ENCODE measurements around the gene LYST.

The LYST gene

DNA sequence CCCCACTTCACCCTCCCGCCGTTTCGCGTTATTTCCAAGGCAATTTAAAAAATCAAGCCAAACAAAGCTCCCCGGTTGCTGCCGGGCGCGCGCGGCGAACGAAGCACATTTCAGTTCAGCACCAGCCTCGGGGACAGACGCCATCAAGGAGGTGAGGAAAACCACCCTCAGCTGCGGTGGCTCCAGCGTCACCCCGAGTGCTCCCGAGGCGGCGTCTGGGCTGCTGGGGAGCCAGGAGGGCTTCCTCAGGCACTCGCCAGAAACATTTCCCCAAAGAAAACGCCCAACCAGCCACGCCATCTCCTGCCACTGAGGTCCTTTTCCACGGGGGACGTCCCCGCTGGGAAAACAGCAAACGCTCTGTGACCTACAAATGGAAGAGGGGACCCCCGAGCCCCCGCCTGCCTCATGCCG lies 217.7 kb downstream of the LYST start:
- TF ChIP-seq GATA2 (IDR thresholded peaks at IDR 0.05; ENCODE audit: low read depth, low read length) (no peak), GATA3 (IDR thresholded peaks at IDR 0.05; ENCODE audit: low read depth, low read length) (no peak)

DNA sequence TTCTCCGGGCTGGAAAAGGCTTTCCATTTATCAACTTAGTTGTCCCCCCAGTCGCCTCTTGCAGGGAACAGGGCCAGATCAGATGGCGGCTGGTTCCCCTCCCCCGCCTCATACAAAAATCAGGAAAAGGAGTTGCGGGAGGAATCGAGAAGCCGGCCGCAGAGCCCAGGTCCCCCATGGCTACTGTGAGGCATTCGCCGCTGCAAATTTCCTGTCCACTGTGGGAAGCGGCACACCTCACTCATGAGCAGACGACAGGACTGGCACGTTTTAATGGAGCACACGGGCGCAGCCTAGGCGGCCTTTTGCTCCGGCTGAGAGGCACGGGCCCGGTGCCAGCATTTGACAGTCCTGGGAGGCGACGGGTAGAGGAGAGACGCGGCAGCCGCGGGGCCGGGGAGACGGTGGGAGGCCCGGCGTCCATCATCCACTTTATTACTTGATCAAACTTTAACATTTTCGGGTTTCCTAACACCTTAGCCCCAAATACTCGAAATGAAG lies 218.2 kb downstream of the LYST start:
- no peak; the same call in 1 of the 2 replicates for TF ChIP-seq GATA3 (IDR thresholded peaks at IDR 0.05; ENCODE audit: low read depth, low read length)
- peak; percentile 90 for TF ChIP-seq GATA2 (IDR thresholded peaks at IDR 0.05; ENCODE audit: low read depth, low read length)

DNA sequence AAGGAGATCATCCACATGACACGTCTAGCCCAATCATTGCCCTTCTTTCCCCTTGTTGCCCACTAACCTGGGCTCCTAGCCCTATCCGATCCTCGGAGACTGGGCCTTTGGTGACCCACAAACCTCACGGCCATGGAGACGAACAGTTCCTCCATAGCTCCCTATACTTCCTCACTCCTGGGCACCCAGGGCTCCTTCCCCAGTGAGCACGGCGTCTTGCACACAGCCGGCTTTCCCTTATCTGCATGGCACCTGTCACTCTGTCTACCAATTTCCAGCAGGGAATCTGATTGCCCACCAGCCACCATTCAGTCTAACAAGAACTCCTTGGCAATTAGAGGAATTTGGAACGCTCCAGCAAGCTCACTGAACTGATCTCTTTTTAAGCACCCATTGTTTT lies 220.2 kb downstream of the LYST start:
- no peak for TF ChIP-seq GATA3 (IDR thresholded peaks at IDR 0.05; ENCODE audit: low read depth, low read length)
- TF ChIP-seq GATA2 (IDR thresholded peaks at IDR 0.05; ENCODE audit: low read depth, low read length), result no peak

DNA sequence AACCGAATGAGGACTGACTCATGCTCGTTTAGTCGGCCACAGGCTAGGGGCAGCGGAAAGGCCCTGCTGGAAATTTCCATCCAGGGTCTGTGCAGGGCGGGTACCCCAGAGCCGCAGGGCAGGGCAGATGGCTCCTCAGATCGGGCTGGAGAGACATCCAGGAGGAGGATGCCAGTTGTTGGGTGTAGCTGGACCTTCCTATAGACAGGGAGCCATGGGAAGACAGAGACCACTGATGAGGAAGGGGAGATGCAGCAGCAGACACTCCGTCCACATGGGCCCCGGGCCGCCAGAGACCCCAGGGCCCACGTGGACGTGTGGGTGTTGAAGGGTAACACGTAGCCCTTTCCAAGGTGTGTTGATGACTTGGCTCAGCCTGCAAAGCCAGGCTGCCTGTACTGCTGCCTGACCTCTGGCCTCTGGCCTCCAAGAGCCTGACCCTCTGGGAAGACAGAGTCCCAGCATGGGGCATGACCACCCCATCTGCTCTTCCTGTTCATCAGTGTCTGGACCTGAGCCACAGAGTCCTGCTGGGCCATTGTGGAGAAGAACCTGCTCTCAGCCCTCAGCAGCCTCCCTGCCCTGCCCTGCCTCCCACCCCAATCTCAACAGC lies 221.9 kb downstream of the LYST start:
- TF ChIP-seq GATA2 (IDR thresholded peaks at IDR 0.05; ENCODE audit: low read depth, low read length), result no peak
- TF ChIP-seq GATA3 (IDR thresholded peaks at IDR 0.05; ENCODE audit: low read depth, low read length), result no peak

DNA sequence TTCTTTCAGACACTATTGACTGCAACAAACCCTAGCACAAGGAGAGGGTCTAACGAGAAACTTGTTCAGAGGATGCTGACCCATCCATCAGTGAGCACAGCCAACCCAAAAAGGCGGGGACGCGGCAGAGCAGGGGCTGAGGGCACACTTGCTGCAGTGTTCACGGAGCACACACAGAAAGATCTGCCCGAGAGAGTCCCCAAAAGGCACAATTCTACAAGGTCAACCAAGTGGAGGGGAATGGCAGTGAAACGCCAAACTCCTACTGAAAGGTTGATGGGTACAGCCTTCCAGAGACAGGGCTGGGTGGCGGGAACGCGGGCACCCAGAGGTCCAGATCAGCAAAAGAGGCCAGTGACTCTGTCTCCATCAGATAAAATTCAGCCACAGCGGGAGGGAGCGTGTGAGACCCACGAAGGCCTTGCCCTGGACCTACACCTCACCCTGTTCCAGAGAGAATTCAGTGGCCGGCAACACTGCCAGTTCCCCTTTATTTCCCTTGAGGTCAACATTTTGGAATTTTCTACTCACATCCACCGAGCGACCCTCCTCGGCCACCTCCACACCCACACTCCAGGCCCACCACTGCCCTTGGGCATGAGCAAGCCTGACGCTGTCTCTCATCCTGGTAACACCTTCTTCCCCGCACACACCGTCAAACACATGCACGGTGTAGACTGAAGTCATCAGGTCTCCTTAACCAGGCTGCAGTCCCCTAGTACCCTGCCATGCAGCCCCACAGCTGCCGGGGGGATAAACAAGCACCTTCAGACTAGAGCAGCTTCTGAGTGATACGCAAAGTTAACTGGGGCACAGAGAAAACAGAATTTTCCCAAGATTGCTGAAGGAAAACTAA lies 222.6 kb downstream of the LYST start:
- TF ChIP-seq GATA3 (IDR thresholded peaks at IDR 0.05; ENCODE audit: low read depth, low read length) (no peak), GATA2 (IDR thresholded peaks at IDR 0.05; ENCODE audit: low read depth, low read length) (0 out of 2 replicates have a peak, but pooled peaks have one; percentile 14)

DNA sequence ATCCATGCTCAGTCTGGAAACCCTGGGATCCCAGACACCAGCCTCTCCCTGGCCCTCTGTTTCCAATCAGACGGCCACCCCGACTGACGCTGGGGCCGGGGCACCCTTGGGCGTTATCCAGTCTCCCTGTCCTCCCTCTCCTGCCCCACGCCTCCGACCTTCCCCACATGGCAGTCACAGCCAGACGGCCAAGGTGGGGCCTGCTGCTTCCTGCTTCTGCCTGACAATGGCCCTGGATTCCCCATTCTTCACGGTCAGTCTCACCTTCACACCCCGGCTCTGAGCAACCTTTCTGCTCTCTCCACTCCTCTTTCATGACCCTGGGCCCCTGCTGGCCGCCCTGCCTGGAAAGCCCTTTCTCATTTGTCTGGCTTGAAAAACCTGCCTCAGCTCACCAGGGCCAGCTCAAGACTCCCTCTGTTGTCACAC lies 223.7 kb downstream of the LYST start:
- TF ChIP-seq GATA2 (IDR thresholded peaks at IDR 0.05; ENCODE audit: low read depth, low read length) (no peak), GATA3 (IDR thresholded peaks at IDR 0.05; ENCODE audit: low read depth, low read length) (no peak)

DNA sequence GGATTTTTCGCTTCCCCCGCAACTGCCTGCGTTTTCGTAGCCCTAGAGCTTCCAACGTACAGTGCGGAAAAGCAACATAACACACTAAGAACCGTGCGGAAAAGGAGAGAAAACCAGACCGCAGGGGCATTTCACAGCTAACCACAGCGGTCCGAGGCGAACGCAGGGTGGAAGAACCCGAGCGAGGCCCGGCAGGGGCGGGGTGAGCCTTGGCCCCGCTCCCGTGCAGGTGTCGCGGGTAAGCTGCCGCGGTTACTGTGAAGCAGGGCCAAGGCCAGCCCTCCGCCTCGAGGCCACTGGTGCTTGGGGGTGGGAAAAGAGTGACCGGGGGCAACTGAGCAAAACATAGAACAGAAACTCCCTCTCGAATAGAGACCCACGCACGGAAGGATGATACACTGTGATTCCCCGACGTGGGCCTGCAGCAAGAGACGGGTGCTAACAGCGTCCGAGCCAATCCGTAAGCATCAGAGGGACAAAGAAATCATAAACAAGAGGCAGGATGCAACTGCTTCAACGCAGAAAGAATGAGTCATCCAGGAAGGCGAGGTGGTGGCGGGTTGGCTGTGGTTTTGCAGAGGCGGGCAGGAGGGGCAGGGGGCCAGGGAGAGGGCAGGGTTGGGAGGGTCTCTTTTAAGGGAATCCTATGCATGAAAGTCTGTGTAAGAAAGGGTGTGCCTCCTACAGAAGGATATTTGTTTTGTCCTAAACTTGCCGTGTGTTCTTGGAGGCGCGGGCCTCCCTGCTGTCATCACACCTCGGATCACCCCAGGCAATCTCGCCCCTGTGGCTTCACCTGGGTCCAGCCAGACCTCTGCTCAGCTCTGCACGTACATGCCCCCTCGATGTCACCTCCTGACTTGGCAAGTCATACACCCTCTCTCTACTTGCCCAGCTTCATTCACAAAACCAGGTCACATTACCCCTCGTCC lies 224.4 kb downstream of the LYST start:
- TF ChIP-seq GATA3 (IDR thresholded peaks at IDR 0.05; ENCODE audit: low read depth, low read length), result no peak
- no peak for TF ChIP-seq GATA2 (IDR thresholded peaks at IDR 0.05; ENCODE audit: low read depth, low read length)

DNA sequence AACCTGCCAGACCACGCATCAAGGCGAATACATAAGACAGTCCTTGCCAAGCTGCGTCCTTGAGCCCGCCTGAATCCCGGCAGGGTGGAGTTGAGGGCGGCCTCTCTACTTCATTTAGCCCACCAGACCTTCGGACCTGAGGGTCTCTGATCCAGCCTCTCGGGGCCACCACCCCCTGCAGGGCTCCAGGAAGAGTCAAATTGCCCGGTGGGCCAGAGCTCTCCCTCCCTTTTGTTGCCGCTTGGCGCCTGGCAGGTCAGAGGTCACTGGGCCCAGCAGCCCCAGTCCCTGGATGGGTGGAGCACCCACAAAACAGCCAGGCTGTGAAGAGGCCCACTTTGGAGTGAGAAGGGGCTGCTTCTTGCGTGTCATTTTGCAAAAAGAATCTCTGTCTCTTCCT lies 226.1 kb downstream of the LYST start:
- TF ChIP-seq GATA3 (IDR thresholded peaks at IDR 0.05; ENCODE audit: low read depth, low read length) (no peak), GATA2 (IDR thresholded peaks at IDR 0.05; ENCODE audit: low read depth, low read length) (no peak)

DNA sequence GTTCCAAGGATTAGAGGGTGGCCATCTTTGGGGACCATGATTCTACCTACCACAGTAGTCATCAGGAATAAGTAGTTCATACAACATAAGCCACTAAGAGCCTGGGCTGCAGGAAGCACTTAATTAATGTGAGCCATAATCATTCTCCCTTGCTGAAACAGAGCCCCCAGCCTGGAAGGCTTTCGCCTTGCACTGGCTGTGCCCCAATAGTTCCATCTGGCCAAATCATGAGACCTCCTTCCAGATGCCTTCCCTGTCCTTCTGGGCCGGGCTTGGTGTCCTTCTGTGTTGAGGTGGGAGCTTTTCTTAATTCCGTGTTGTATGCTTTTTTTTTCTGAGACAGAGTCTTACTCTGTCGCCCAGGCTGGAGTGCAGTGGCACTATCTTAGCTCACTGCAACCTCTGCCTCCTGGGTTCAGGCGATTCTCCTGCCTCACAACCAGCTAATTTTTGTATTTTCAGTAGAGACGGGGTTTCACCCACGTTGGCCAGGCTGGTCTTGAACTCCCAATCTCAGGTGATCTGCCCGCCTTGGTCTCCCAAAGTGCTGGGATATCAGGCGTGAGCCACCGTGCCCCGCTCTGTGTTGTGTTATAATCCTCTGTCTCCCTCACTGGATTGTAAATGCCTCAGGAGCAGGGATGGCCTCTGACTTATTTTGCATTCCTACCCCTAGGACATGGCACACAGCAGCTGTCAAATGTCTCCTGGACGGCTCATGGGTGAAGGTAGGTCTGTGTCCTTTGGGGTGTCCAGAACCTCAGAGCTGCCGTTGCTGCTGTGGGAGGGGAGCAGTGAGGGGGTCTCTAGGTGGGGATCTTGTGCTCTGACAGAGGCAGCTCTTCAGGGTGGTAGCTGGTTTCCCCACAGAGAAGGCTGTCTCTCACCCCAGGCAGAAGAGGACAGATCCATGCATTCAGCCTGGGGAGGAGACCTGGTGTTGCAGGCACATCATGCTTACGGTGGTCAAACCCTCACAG lies 227.2 kb downstream of the LYST start:
- TF ChIP-seq GATA3 (IDR thresholded peaks at IDR 0.05; ENCODE audit: low read depth, low read length) (no peak), GATA2 (IDR thresholded peaks at IDR 0.05; ENCODE audit: low read depth, low read length) (no peak)

DNA sequence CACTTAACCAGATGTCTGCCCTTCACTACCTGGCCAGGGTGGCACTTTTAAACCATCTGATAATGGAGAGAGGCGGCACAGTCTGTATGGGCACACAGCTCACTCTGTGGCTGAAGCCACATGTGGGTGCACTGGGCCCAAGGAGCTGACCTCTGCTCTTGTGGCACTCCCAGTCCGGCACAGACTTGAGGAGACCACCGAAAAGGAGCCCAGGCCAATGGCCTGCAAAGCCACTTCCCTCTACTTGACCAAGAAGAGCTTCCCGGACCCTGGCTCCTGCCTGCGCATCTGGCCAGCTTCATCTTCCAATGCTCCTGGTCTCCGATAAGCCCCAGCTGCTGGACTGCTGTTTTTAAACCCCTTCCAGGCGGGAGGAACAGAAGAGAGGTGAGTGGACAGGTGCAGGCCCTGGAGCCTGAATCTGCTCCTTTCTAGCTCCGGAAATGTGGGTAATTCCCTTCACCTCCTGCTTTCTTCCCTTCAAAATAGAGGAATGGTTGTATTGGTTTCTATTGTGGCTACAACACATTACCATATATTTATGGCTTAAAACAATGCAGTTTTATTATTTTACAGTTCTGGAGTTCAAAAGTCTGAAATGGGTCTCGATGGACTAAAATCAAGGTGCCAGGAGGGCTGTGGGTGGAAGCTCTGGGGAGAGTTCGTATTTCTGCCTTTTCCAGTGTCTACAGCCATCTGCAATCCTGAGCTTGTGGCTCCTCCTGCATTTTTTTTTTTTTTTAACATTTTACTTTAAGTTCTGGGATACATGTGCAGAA lies 228.8 kb downstream of the LYST start:
- TF ChIP-seq GATA3 (IDR thresholded peaks at IDR 0.05; ENCODE audit: low read depth, low read length), result no peak
- TF ChIP-seq GATA2 (IDR thresholded peaks at IDR 0.05; ENCODE audit: low read depth, low read length), result no peak

DNA sequence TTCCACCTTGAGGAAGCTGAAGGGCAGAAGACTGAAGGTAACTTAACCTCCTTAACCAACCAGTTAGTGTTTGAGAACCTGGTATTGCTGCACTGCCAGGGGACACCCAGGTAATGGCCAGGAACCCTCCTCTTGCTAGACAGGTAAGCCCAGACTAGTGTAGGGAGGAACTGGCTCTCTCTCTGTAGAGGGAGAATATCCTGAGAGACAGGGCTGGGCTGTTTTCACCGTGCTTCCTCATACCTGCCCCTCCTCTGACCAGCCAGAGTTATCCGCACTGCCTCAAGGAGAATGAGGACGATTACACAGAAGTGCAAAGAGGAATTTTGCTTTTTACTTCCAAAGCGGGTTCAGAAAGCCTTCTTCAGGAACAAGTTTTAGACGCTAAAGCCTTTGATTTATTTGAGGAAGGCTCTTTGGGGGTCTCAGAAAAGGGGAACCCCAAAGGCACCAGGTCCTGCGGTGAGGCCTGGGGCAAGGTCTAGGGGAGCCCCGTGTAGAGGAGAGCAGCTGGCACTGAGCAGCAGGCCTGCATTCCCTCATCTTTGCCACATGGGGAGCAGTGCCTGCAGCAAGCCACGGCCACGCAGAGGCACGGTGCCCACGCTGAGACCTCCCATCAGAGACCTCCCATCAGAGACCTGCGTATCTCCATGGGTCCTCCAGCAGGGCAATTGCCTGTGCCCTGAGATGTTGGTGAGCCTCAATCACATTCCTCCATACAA lies 230.6 kb downstream of the LYST start:
- TF ChIP-seq GATA3 (IDR thresholded peaks at IDR 0.05; ENCODE audit: low read depth, low read length), result no peak
- TF ChIP-seq GATA2 (IDR thresholded peaks at IDR 0.05; ENCODE audit: low read depth, low read length), result no peak
